ENCODE measurements around the gene RMP24.

RMP24 gene

GRCh38 chr18:35972197-35973000 lies at the start of gene RMP24 (continued):
- TF ChIP-seq, protein P1, sequence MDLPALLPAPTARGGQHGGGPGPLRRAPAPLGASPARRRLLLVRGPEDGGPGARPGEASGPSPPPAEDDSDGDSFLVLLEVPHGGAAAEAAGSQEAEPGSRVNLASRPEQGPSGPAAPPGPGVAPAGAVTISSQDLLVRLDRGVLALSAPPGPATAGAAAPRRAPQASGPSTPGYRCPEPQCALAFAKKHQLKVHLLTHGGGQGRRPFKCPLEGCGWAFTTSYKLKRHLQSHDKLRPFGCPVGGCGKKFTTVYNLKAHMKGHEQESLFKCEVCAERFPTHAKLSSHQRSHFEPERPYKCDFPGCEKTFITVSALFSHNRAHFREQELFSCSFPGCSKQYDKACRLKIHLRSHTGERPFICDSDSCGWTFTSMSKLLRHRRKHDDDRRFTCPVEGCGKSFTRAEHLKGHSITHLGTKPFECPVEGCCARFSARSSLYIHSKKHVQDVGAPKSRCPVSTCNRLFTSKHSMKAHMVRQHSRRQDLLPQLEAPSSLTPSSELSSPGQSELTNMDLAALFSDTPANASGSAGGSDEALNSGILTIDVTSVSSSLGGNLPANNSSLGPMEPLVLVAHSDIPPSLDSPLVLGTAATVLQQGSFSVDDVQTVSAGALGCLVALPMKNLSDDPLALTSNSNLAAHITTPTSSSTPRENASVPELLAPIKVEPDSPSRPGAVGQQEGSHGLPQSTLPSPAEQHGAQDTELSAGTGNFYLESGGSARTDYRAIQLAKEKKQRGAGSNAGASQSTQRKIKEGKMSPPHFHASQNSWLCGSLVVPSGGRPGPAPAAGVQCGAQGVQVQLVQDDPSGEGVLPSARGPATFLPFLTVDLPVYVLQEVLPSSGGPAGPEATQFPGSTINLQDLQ (CRISPR knock-in tag; IDR thresholded peaks at IDR 0.05), result peak; percentile 63
- no peak for TF ChIP-seq ZNF720 (CRISPR knock-in tag; IDR thresholded peaks at IDR 0.05)
- TF ChIP-seq FOXA1 (IDR thresholded peaks at IDR 0.05), result no peak
- no peak for TF ChIP-seq FOXA1 (CRISPR knock-in tag; IDR thresholded peaks at IDR 0.05)
- TF ChIP-seq ZNF354B (CRISPR knock-in tag; IDR thresholded peaks at IDR 0.05), result no peak; the same call in 1 of the 2 replicates
- no peak for TF ChIP-seq MBD4 (IDR thresholded peaks at IDR 0.05; ENCODE audit: borderline replicate concordance, low read length)
- 0 out of 2 replicates have a peak, but pooled peaks have one; percentile 5 for TF ChIP-seq CAMTA2 (CRISPR knock-in tag; IDR thresholded peaks at IDR 0.05; ENCODE audit: borderline replicate concordance)
- TF ChIP-seq ZNF598 (CRISPR knock-in tag; IDR thresholded peaks at IDR 0.05; ENCODE audit: borderline replicate concordance), result 0 out of 2 replicates have a peak, but pooled peaks have one; percentile 29
- TF ChIP-seq HCFC1 (IDR thresholded peaks at IDR 0.05; ENCODE audit: low read depth, low read length), result peak; percentile 74
- no peak for TF ChIP-seq EEA1 (CRISPR knock-in tag; IDR thresholded peaks at IDR 0.05; ENCODE audit: borderline replicate concordance)
- TF ChIP-seq TBX2 (CRISPR knock-in tag; IDR thresholded peaks at IDR 0.05; ENCODE audit: borderline replicate concordance), result peak; percentile 87
- TF ChIP-seq ZNF20 (CRISPR knock-in tag; IDR thresholded peaks at IDR 0.05), result 0 out of 2 replicates have a peak, but pooled peaks have one; percentile 31
- TF ChIP-seq HMG20B (CRISPR knock-in tag; conservative IDR thresholded peaks at IDR 0.05), result 0 out of 2 replicates have a peak, but pooled peaks have one; percentile 27
- TF ChIP-seq PHF21A (CRISPR knock-in tag; IDR thresholded peaks at IDR 0.05), result peak; percentile 72
- TF ChIP-seq, protein P2, sequence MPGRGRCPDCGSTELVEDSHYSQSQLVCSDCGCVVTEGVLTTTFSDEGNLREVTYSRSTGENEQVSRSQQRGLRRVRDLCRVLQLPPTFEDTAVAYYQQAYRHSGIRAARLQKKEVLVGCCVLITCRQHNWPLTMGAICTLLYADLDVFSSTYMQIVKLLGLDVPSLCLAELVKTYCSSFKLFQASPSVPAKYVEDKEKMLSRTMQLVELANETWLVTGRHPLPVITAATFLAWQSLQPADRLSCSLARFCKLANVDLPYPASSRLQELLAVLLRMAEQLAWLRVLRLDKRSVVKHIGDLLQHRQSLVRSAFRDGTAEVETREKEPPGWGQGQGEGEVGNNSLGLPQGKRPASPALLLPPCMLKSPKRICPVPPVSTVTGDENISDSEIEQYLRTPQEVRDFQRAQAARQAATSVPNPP (CRISPR knock-in tag; IDR thresholded peaks at IDR 0.05), result peak; percentile 69; the same call in 1 of the 2 replicates
- no peak for TF ChIP-seq ATM (IDR thresholded peaks at IDR 0.05; ENCODE audit: borderline replicate concordance)
- 0 out of 2 replicates have a peak, but pooled peaks have one; percentile 25 for TF ChIP-seq GFI1 (CRISPR knock-in tag; IDR thresholded peaks at IDR 0.05; ENCODE audit: borderline replicate concordance)
- no peak for TF ChIP-seq ZNF841 (CRISPR knock-in tag; IDR thresholded peaks at IDR 0.05; ENCODE audit: borderline replicate concordance)
- TF ChIP-seq ZNF691 (CRISPR knock-in tag; IDR thresholded peaks at IDR 0.05; ENCODE audit: borderline replicate concordance, low read depth), result peak; percentile 87; the same call in 1 of the 2 replicates
- no peak for TF ChIP-seq RBAK (CRISPR knock-in tag; IDR thresholded peaks at IDR 0.05)
- TF ChIP-seq HIC2 (CRISPR knock-in tag; IDR thresholded peaks at IDR 0.05; ENCODE audit: low read depth), result peak; percentile 19; the same call in 1 of the 2 replicates
- TF ChIP-seq ZNF510 (CRISPR knock-in tag; IDR thresholded peaks at IDR 0.05; ENCODE audit: low read depth), result peak; percentile 94
- peak; percentile 81; the same call in 1 of the 2 replicates for TF ChIP-seq ZC3H13 (CRISPR knock-in tag; IDR thresholded peaks at IDR 0.05)
- no peak for TF ChIP-seq SNAI1 (CRISPR knock-in tag; IDR thresholded peaks at IDR 0.05; ENCODE audit: borderline replicate concordance)
